Stimulated activated CD8-positive, alpha-beta memory T cell treated with anti-CD3 and anti-CD28 coated beads, Interleukin-2, amount 100 ng/mL, for 1 hour (primary cell): ENCODE data around the gene PDE5A.
"Not testable (repeated sequence)": the region's sequence is repeated elsewhere in the genome, so short reads cannot be mapped to it uniquely, and the experiment has no call there.

Experiments used
- DNase-seq, 2 donors: peaks; one replicate each; pipeline ENCODE4 v3.0.0-alpha.2; 2020; ENCODE audit warnings: low read depth in 2 of 2

Gene PDE5A

GRCh38 chr4:119646347-119647071 lies 17.9 kb upstream of the PDE5A start:
- no peak for DNase-seq

GRCh38 chr4:119643306-119644042 lies 14.9 kb upstream of the PDE5A start:
- DNase-seq: no peak

DNA sequence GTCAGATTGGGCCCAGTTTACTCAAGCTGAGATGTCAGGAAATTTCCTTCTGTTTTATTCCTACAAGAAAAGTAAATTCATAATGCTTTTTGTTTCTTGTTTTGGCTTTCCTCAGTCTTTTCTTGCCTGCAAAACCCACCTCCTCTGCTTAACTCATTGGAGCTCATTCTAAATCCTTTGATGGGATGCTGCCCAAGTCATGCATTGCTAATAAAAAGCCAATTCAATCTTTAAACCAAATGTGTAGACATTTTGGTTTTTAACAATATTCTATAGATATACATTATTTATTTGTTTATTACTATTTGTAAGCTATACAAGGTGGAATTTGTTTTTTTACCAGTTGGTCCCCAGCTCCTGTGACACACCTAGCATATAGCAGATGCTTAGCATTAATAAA lies 13.2 kb upstream of the PDE5A start:
- DNase-seq: no peak

- no peak for DNase-seq
Observed at GRCh38 chr4:119638359-119638758, 9.8 kb upstream of the PDE5A start.

GRCh38 chr4:119636851-119637250 lies 8.2 kb upstream of the PDE5A start:
- not testable (repeated sequence) for DNase-seq

DNA sequence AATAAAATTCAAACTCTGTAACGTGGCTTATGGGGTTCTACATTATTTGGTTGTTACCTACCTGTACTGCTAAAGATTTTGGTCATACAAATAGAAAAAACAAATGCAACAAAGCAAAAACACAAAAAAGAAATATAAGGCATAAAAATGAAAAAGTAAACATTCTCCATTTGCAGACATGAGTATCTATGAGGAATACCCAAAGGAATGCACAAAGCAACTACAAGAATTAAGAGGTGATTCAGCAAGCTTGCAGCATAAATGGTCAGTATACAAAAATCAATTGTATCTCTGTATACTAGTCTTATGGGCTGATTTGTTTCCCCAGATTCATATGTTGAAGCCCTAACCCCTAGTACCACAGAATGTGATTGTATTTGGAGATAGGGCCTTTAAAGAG lies 3.6 kb upstream of the PDE5A start:
- no peak for DNase-seq

DNA sequence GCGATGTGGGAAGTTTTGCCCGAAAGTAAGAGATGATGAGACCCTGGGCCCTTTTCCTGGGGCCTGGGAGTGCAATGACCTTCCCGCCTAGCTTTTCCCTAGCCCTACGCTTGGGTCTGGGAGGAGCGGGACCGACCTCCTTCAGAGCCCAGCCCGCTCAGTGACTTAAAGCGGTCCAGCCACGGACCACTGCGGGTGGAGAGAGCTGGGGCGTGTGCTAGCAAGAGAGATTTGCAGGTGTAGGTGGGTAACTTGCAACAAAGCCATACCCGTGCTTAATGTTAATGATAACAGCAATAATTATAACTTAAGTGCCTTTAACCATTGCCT lies 503 bp upstream of the PDE5A start:
- no peak for DNase-seq

DNA sequence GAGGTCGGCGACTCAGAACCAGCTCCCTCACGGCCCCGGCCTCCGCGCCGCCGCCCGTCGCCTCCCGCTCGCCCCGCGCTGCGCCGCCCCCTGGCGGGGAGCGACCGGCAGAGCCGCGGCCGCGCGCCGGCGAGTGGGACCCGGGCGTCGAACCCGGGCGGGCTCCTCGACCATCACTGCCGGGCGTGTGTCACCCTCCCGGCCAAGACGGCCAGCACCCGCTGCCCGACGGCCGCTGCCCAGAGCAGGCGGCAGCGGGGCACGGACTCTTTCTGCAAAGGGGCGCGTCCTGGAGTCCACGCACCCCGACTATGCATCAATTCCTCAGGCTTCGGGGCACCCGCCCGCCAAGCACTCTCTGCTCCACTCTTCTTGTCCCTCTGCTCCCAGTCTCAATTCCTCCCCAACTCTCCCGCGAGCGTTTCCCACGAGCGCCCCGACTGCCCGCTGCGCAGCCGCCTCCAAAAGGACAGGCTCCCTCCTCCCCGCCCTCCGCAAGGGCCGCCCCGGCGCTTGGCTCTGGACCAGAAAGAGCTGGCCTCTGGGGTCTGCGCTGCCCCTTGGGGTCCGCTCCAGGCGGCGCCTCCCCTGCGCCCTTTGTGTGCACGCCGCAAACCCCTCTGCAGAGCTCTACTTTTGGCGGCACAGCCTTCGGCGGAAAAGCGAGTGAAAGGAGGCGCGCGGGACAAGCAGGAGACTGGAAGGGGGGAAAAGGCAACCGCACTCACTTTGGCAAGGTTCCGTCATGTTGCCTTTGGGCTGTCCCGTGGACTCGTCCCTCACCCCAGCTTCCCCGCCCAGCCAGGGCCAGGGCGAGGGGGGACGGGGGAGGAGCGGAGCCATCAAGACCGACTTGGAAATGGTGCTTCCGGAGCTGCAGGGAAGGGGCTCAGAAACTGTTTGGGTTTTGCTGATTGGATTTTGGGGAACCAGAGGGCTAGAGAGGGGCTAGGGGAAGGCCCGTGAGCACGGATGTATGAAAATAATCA lies 1.0 kb downstream of the PDE5A start:
- peak; percentile 21 to 26 for DNase-seq

GRCh38 chr4:119626943-119627266 lies 1.7 kb downstream of the PDE5A start:
- no peak for DNase-seq

DNA sequence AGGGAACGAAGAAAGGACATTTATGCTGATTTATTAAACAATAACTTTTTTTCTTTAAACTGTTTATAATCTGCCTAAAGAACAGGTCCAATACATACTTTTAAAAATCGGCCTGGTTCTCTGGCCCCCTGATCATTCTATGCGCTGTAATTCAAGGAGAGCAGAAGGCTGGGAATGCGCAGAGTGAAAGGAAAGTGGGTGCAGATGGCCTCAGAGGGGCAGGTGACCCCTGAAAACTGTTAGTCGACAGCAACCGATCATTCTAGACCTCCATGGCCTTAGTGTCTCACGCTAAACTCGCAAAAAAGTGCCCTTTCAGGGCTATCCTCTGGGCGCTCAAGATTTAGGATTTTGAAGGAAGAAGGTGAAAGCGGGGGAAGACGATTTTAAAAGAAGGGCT lies 2.2 kb downstream of the PDE5A start:
- no peak for DNase-seq

GRCh38 chr4:119625761-119626160 lies 2.8 kb downstream of the PDE5A start:
- DNase-seq: no peak

- DNase-seq: no peak
Observed at GRCh38 chr4:119624356-119624755, 4.2 kb downstream of the PDE5A start.

DNA sequence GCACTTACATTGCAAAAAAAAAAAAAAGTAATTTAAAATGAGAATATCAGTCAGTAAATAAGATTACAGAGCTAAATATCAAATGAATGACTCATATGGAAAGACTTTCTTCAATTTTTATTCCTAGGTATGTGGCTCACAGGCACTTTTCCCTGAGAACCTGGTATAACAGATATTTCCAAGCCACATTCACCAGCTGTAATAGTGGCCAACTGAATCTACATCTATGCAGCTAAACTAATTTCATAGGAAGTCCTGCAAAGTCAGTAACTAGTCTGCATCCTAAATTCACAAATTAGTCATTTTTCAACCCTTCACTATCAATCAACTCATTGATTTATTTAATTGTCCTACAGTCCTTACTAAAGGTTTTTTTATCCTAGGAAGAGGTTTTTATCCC lies 5.6 kb downstream of the PDE5A start:
- no peak for DNase-seq

- no peak for DNase-seq
Observed at GRCh38 chr4:119615068-119615719, 13.4 kb downstream of the PDE5A start.

- DNase-seq: no peak
Observed at GRCh38 chr4:119604266-119604665, 24.3 kb downstream of the PDE5A start.

DNA sequence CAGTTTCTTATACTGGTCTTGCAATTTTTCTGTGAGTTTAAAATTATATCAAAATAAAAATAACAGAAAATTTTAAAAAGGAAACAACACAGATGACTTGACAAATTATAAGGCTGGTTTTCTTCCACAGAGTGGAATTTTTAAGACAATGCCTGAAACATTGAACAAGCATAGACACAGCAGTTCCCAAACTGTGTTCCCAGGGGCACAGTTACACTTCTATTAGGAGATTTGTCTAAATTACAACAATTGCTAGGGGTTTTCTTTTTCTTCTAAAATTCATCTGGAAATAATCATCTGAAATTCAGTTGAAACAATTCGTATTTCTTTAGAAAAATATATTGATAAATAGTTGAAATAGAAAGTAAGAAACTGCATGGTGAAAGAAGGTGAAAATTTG lies 26.2 kb downstream of the PDE5A start:
- DNase-seq: no peak

GRCh38 chr4:119598521-119598920 lies 30.1 kb downstream of the PDE5A start:
- DNase-seq: no peak

GRCh38 chr4:119597377-119597776 lies 31.2 kb downstream of the PDE5A start:
- no peak for DNase-seq

DNA sequence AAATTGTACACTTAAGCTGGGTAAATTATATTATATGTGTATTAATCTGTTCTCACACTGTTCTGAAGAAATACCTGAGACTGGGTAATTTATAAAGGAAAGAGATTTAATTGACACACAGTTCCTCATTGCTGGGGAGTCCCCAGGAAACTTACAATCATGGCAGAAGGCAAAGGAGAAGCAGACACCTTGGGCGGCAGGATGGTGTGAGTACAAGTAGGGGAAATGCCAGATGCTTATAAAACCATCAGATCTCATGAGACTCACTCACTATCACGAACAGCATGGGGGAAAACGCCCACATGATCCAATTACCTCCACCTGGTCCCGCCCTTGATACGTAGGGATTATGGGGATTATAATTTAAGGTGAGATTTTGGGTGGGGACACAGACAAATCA lies 34.9 kb downstream of the PDE5A start:
- no peak for DNase-seq

DNA sequence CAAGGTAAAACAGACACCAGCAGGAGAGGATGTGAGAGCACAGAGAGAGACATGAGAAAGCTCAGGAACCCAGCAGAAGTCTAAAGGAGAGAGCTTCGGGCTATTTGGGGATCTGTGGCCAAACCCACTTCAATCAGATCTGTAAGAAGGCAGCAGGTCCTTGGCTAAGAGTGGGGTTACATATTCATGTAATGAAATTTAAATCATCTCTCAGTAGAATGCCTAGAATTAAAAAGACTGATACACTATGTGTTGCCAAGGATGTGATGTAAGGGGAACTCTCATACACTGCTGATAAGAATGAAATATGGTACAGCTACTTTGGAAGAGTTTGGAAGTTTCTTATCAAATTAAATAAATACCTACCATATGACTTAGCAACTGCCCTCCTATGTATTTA lies 35.8 kb downstream of the PDE5A start:
- DNase-seq: no peak

DNA sequence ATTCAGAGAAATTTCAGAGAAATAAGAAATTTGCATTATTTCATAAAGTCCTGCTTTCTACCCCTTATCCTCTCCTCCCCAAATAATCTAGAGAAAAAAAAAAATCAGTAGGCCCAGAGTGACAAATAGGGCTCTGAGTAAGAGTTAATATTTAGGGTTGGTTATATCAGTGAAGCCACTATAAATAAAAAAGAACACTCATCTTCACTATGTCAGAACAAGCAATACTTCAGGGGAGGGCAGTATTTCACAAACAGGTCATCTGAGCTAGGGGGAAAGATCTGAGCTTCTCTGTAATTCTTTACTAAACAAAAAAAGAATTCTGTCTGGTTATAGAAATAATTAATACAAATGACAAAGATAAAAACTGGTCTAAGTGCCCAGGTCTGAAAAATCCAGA lies 39.4 kb downstream of the PDE5A start:
- DNase-seq: no peak

- no peak for DNase-seq
Observed at GRCh38 chr4:119587796-119588195, 40.8 kb downstream of the PDE5A start.
